GM23338 (cell line): ENCODE results near the gene ACVRL1.

ENCODE experiments used
- CREB1 ChIP-seq: fragments of 250-450 bp; sonication (Bioruptor Pico); IDR thresholded peaks from 2 replicates; pipeline ENCODE4 v1.5.0; 2020; ENCODE audit warnings: low read depth, mild to moderate bottlenecking, moderate library complexity
- CTCF ChIP-seq, 2 experiments: fragments of 200-600 bp in 1 of 2; sonication (generic) in 1 of 2; conservative IDR thresholded peaks; 2 replicates each; pipeline versions ENCODE4 v1.5.1 to v1.6.1; 2016 to 2017; ENCODE audit warnings: antibody characterized with exemption in 2 of 2, low read depth in 2 of 2, mild to moderate bottlenecking in 2 of 2, moderate library complexity in 1 of 2

GRCh38 chr12:51925346-51926063 is 18.2 kb downstream of the ACVRL1 start:
- TF ChIP-seq CTCF (conservative IDR thresholded peaks at IDR 0.05; ENCODE audit: low read depth in 2 of 2), result no peak
- TF ChIP-seq CREB1 (CRISPR knock-in tag), result no peak
